NCI-H2029 (cell line): ENCODE measurements around the gene TCIRG1.
A peak's percentile ranks its signal among the peaks of the same experiment; 100 is the strongest.
"Not testable (repeated sequence)": the region's sequence is repeated elsewhere in the genome, so short reads cannot be mapped to it uniquely, and the experiment has no call there.

Experiments used
- DNase-seq: peaks from one replicate; lab custom pipeline; 2025; lab: John Stamatoyannopoulos, UW

TCIRG1 gene, protein sequence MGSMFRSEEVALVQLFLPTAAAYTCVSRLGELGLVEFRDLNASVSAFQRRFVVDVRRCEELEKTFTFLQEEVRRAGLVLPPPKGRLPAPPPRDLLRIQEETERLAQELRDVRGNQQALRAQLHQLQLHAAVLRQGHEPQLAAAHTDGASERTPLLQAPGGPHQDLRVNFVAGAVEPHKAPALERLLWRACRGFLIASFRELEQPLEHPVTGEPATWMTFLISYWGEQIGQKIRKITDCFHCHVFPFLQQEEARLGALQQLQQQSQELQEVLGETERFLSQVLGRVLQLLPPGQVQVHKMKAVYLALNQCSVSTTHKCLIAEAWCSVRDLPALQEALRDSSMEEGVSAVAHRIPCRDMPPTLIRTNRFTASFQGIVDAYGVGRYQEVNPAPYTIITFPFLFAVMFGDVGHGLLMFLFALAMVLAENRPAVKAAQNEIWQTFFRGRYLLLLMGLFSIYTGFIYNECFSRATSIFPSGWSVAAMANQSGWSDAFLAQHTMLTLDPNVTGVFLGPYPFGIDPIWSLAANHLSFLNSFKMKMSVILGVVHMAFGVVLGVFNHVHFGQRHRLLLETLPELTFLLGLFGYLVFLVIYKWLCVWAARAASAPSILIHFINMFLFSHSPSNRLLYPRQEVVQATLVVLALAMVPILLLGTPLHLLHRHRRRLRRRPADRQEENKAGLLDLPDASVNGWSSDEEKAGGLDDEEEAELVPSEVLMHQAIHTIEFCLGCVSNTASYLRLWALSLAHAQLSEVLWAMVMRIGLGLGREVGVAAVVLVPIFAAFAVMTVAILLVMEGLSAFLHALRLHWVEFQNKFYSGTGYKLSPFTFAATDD

GRCh38 chr11:68038718-68039525, at the start of gene TCIRG1:
TCIRG1 (plus strand) TSS chr11:68039025; CDS start chr11:68041272, 2,247 bp downstream.
- peak; percentile 46 for DNase-seq

DNA sequence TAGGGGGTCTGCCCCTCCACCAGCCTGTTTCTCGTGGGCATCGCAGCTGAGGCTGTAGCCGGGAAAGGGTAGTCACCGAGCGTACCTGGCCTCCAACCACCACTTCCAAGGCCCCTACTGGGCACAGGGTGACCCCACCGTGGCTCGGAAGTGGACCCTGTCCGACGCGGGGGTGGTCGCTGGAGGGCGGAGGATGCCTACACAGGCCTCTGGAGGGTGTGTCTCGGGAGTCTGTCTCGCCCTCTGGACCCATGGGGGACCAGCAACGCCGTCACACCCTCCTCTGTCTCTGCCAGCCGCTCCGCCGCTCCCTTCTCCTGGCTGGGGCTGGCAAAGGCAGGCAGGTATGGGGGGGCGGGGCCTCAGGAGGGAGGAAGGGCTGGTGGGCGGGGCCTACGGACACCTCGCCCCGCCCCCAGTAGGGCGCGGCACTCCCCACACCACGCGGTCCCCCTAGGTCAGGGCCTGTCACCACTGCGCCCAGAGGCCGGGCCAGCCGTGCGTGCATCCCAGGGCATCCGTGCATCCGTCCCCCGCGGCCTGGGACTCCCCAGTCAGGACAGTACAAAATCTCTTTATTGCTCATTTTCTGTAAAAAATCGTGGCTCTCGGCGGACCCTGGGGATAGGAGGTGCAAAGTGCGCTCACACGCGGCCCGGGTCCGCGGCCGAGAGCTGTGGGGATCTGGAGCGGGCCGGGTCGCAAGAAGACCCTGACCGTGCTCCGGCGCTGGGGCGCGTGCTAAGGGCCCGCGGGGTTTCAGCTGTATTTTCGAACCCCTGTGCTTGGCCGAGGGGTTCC, 48.1 kb upstream of the TCIRG1 start:
- DNase-seq: not testable (repeated sequence)

DNA sequence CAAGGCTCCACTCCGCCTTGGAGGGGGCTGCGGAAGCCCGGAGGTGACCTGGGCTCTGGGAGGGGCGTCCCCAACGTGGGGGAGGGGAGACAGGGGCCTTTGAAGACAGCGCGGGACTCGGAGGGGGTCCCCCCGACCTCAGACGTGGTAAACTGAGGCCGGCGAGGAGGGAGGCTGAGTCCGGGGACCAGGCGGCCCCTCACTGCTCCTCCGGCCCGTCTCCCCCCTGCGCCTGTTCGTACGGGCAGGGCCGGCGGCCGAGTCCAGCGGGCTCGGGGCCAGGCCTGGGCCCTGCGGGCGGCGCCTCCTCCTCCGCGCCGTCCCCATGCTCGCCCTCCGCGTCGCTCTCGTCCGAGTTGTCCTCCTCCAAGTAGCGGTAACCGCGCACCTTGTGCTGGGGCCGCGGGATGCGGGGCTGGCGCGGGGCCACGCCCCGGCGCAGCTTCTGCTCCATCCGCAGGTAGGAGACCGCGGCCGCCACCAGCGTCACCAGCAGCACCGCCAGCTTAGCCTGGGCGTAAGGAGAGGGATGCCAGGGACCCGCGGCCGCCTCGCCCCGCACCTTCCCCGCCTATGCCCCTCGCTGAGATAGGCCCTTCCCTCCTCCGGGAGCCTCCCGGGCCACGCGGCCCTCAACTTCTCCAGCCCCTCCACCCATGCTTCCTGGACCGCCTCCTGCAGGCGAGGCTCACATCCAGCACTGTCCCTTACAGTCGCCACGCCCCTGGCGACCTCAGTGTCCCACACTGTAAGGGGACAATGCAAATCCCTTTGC, 47.3 kb upstream of the TCIRG1 start:
- not testable (repeated sequence) for DNase-seq

DNA sequence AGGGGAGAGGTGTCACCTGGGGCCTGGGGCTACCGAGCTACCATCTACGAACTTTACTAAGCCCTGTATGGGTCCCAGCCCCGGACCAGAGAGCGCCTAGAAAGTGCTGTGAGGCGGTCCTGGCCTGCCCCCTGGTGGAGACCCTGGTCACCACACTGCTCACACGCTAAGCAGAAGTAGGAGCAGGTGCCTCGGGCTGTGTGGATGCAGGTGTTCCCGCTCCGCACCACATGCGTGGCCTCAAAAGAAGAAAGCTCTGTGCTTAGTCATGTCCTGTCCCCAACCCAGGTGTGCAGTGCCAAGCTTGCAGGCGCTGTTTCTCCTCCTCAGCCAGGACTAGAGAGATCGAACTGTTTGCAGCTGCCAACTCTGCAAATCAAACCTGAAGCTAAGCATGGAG, 45.0 kb upstream of the TCIRG1 start:
- DNase-seq: peak; percentile 25

DNA sequence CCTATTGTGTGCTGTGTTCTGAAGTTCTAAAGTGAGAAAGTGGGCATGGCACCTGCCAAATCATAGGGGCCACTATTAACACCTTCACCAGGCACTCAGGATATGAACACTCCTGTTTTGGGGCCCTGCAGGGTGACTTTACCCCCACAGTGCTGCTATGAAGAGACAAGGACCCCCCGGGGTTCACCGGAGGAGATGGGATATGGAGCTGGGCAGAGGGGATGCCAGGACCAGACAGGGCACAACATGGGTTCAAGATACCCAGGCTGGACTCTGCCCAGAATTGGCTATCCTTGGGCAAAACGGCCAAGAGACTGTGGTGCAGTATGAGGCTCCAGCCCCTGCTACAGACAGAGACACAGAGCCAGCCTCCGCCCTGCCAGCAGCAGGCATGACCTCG, 44.4 kb upstream of the TCIRG1 start:
- DNase-seq: not testable (repeated sequence)

DNA sequence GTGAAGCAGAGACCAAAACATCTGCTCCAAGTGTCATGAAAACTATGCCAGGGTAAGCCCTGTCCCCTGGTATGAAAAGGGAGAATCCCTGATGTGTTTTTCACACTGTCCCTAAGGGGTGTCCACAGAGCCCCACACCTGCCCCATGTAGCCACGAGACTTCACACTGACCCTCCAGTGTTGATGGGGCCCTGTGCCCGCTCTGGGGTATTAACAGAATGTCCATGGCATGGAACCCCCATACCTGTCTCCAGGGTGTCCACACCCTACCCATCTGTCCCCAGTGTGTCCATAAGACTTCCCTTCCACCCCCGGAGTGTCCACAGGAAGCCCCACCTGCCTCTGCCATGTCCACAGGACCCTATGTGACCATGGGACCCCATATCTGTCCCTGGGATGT, 43.7 kb upstream of the TCIRG1 start:
- DNase-seq: not testable (repeated sequence)

- not testable (repeated sequence) for DNase-seq
Observed at GRCh38 chr11:67995579-67995978, 43.2 kb upstream of the TCIRG1 start.

DNA sequence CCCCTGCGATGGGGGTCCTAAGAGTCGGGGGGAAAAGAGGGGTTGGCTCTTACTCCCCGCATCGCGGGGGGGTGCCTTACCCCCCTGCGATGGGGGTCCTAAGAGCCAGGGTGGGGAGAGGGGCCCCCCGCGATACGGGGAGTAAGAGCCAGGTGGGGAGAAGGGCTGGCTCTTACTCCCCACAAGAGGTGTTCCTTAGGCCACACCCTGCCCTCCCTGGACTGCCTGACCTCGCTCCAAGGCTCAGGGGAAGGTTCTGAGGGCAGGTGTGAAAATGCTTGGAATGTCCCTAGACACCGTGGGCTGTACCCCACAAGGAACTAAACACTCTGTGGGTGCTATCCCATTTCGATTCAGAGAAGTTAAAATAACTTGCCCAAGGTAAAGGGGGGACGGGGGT, 42.8 kb upstream of the TCIRG1 start:
- no peak for DNase-seq

DNA sequence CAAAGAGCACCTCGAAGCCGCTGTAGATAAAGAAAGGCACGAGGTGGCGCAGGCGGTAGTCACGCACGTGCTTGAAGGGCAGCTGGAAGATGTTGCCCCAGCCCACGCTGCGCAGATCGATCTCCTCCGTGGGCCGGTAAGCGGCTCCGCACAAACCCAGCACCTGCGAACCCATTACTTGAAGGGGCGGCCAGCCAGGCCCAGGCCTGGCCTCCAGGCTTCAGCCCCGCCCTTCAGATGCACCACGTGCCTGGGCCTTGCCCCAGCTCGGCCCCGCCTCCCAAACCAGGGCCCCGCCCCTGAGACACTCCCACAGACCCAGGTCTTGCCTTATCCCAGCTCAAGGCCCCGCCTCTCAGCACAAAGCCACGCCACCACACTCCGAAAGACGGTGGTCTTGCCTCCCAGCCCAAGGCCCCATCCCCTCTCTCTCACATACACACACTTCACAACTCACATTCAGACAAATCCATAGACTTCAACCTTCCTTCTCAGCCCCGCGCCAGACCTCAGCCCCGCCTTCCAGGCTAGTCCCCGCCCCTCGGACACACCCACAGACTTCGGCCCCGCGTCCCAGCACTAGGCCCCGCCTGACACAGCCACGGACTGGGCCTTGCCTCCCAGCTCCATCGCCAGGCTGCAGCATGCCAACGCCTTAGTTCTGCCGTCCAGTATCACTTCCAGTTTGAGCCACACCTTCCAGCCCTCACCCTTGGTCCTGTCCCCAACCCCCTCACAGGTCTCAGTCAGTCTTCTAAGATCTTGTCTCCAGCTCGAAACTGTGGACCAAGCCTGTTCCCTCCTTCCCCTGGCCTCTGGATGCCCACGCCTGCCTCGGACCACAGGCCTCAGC, 42.0 kb upstream of the TCIRG1 start:
- no peak for DNase-seq

DNA sequence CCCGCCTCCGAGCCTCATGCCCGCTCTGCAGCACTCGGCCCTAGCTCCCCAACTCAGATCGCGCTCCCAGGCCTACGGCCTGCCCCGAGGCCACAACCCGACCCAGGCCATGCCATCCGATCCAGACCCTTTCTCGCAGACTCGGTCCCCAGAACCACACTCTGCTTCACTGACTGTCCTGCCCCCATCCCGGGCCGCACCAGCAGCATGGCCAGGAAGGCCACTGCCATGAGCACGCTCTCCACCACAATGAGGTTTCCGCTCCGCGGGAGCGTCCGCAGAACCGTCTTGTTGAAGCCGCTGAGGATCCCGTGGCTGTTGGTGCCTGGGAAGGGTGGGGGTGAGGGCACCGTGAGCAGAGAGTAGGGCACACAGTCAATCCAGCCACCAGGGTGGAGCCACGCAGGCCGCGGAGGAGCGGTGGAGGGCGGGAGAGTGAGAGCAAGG, 41.3 kb upstream of the TCIRG1 start:
- DNase-seq: no peak

DNA sequence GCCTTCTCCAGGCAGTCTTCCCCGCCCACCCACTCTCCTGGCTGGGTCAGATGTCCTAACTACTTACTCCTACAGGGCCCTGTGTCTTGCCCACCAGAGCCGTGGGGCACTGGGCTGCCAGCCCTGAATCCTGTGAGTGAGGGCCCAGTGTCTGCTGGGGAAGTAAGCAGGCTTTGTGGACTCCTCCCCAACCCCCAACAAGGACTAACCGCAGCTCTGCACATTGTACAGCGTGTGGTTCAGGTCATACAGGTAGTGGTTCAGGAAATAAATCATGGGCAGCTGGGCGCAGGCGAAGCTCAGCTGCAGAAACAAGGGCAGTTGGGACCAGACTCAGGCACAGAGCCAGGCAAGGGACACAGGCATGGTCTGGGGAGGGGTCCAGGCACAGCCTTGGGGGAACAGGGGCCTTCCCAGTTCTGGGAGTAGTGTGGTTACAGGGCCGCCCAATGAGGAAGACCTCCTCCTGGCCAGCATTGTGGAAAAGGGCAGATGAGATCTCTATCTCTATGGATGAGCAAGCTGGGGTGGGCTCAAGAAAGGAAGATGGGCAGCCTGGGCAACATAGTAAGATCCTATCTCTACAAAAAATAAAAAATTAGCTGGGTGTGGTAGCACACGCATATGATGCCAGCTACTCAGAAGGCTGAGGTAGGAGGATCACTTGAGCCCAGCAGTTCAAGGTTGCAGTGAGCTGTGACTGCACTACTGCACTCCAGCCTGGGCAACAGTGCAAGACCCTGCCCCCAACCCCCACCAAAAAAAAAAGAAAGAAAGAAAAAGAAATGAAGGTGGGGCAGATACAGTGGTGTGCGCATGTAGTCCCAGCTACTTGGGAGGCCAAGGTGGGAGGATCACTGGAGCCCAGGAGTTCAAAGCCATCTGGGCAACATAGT, 40.4 kb upstream of the TCIRG1 start:
- DNase-seq: no peak

DNA sequence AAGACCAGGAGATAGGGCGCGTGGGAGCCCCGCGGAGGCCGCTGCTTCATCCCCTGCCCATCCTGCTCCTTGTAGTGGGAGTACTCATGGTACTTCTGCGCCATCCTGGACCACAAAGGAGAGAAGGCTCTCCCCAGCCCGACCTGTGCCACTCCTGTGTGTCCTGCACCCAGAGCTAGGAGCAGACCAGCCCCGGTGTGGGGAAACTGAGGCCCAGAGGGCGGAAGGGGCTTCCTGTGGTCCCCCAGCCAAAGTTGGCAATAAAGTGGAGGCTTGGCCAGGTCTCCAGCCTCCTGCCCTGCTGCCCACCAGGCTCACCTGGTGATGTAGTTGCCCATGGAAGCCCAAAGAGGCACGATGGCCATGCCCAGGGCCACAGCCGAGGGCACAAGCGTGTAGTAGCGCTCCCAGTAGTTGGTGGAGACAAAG, 39.6 kb upstream of the TCIRG1 start:
- DNase-seq: no peak

- DNase-seq: no peak
Observed at GRCh38 chr11:67999704-68000103, 39.1 kb upstream of the TCIRG1 start.

GRCh38 chr11:68002575-68002937, 36.3 kb upstream of the TCIRG1 start:
- DNase-seq: no peak

- DNase-seq: peak; percentile 51
Observed at GRCh38 chr11:68002938-68003845, 35.6 kb upstream of the TCIRG1 start.

DNA sequence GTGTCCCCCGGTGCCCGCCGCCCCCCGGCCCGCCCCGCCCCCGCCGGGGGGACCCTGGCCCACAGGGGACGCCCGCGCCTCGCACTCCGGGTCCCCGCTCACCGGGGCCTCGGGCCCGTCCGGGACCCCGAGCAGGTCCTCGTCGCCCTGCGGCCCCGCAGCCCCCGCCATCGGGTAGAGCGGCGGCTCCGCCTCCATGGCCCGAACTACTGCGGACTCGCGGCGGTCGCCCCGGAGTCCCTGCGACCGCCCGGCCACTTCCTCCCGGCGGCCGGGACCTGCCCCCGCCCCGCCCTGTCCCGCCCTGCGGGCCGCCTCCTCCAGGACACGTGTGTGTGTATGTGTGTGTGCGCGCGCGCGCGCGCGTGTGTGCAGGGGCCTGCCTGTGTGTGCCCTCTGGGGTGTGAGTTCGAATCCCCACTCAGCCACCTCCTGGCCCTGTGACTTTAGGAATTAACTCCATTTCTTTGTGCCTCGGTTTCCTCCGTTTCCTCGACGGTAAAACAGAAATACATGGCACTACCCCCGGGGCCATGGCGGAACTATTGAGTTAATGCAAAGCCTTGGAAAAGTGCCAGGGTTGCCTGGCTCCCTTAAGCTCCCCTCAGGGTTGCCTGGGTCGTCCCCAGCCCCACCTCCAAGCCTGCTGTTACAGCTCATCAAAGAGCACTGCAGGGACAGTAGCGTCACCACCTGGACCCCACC, 34.8 kb upstream of the TCIRG1 start, which contains the start of gene UNC93B1:
UNC93B1 (minus strand) TSS at position 252 of the 705 bp plus-strand sequence; CDS start at position 198, 54 bp downstream.
- peak; percentile 78 for DNase-seq
